PC-3 (cell line): ENCODE data around the gene SLC9A9. TPM values are rescaled to one million over a fixed set of nuclear protein-coding genes. Genes with fewer than 3 reads are reported as not detected.
"Not testable (repeated sequence)": the region's sequence is repeated elsewhere in the genome, so short reads cannot be mapped to it uniquely, and the experiment has no call there.

Experiments used
- ATAC-seq: fragments of 200-7000 bp; cut with Tn5 transposase; 2 replicates; pipeline ENCODE4 v1.9.1; 2020; ENCODE audit warnings: mild to moderate bottlenecking, moderate library complexity
- BruUV-seq: library from RNA; stranded (reverse); fragments of 400-500 nt; replicated peaks from 2 replicates; lab custom pipeline; 2021; lab: Mats Ljungman, UMichigan
- CTCF ChIA-PET: fragments of 300-600 bp; sonication (Branson Sonifier 250); formaldehyde crosslinking; loops from one replicate; lab custom pipeline; 2022; ENCODE audit warnings: antibody characterized with exemption; lab: Charles Lee
- POLR2A ChIA-PET: fragments of 300-600 bp; sonication (Branson Sonifier 250); formaldehyde crosslinking; loops from one replicate; lab custom pipeline; 2022; ENCODE audit warnings: antibody characterized with exemption; ENCODE audit not compliant: unreplicated experiment; lab: Charles Lee
- DNase-seq: peaks from one replicate; pipeline ENCODE4 v3.0.0-alpha.2; 2015
- H2AFZ ChIP-seq: fragments of 300-600 bp; sonication (generic); 2 replicates; pipeline ENCODE4 v1.6.0; 2016; ENCODE audit warnings: antibody characterized with exemption, low read length
- H3F3A ChIP-seq: fragments of 300-600 bp; sonication (generic); one replicate; pipeline ENCODE4 v1.6.0; 2017; ENCODE audit warnings: antibody characterized with exemption, low read length, control low read depth, mild to moderate bottlenecking; ENCODE audit not compliant: unreplicated experiment
- H3K27ac ChIP-seq: fragments of 300-600 bp; sonication (generic); 2 replicates; pipeline ENCODE4 v1.5.1; 2016; ENCODE audit warnings: mild to moderate bottlenecking, low read length
- H3K27me3 ChIP-seq: fragments of 300-600 bp; sonication (generic); 2 replicates; pipeline ENCODE4 v1.6.1; 2016; ENCODE audit warnings: low read length, mixed read lengths
- H3K36me3 ChIP-seq: fragments of 300-600 bp; sonication (generic); 2 replicates; pipeline ENCODE4 v1.6.1; 2016; ENCODE audit warnings: low read depth, mixed run types, low read length, mixed read lengths
- H3K4me1 ChIP-seq: fragments of 300-600 bp; sonication (generic); 2 replicates; pipeline ENCODE4 v1.5.1; 2016; ENCODE audit warnings: low read length; ENCODE audit not compliant: insufficient read depth
- H3K4me2 ChIP-seq: fragments of 300-600 bp; sonication (generic); 2 replicates; pipeline ENCODE4 v1.6.0; 2016; ENCODE audit warnings: low read length
- H3K4me3 ChIP-seq: fragments of 300-600 bp; sonication (generic); 2 replicates; pipeline ENCODE4 v1.5.1; 2016; ENCODE audit warnings: mild to moderate bottlenecking, low read length, mixed read lengths
- H3K79me2 ChIP-seq: fragments of 300-600 bp; sonication (generic); 2 replicates; pipeline ENCODE4 v1.6.1; 2017; ENCODE audit warnings: low read length, mixed read lengths
- H3K9ac ChIP-seq: fragments of 300-600 bp; sonication (generic); 2 replicates; pipeline ENCODE4 v1.6.0; 2016; ENCODE audit warnings: mild to moderate bottlenecking, low read length
- H3K9me2 ChIP-seq: fragments of 300-600 bp; sonication (generic); replicated peaks from 2 replicates; pipeline ENCODE4 v1.6.1; 2016; ENCODE audit warnings: mixed run types, low read length, mixed read lengths
- H3K9me3 ChIP-seq: fragments of 300-600 bp; sonication (generic); 2 replicates; pipeline ENCODE4 v1.6.1; 2016; ENCODE audit warnings: low read length, mixed read lengths
- H4K20me1 ChIP-seq: fragments of 300-600 bp; sonication (generic); 2 replicates; pipeline ENCODE4 v1.6.1; 2016; ENCODE audit warnings: low read length, mixed read lengths
- CTCF ChIP-seq: fragments of 300-600 bp; sonication (generic); conservative IDR thresholded peaks from 2 replicates; pipeline ENCODE4 v1.5.1; 2017; ENCODE audit warnings: antibody characterized with exemption, low read depth, mild to moderate bottlenecking, low read length
- EZH2 ChIP-seq: fragments of 300-600 bp; sonication (generic); IDR thresholded peaks from one replicate; pipeline ENCODE4 v1.6.1; 2017; ENCODE audit warnings: antibody characterized with exemption, mild to moderate bottlenecking, low read length; ENCODE audit not compliant: unreplicated experiment
- EZH2phosphoT487 ChIP-seq: fragments of 300-600 bp; sonication (generic); IDR thresholded peaks from 2 replicates; pipeline ENCODE4 v1.6.1; 2018; ENCODE audit warnings: mild to moderate bottlenecking, antibody characterized with exemption, low read length, borderline replicate concordance
- intact Hi-C: fragments of 100-400 bp; cut with micrococcal nuclease; formaldehyde crosslinking; loops from 2 replicates; pipeline ENCODE4 v1.9.0; 2023
- total RNA-seq: library from RNA; depleted of rRNA; stranded (reverse); fragments of >200 nt; gene quantifications from 2 replicates; pipeline ENCODE4 v1.2.3, GENCODE V29; 2014

The SLC9A9 gene
- total RNA-seq, 1 experiment from 2014 or later: 0.07 TPM

- ChIA-PET CTCF (no interaction called here), POLR2A (no interaction called here)
- H3K36me3 ChIP-seq: no peaks in the 10 kb centered on the region
- H3F3A ChIP-seq: no peaks in the 10 kb centered on the region
- H3K9ac ChIP-seq: no peak overlapping the region
- DNase-seq: no peak
- H3K79me2 ChIP-seq: no peaks in the 10 kb centered on the region
- no peak overlapping the region for H2AFZ ChIP-seq
- no peaks in the 10 kb centered on the region for H3K27me3 ChIP-seq
- H3K4me2 ChIP-seq: no peak overlapping the region
- no peak for ATAC-seq
- H3K4me1 ChIP-seq: no peaks in the 10 kb centered on the region
- H3K27ac ChIP-seq: no peak overlapping the region
- H3K4me3 ChIP-seq: no peak overlapping the region
- intact Hi-C loops: no loop called here
- no peaks in the 10 kb centered on the region for H3K9me3 ChIP-seq
- no peaks in the 10 kb centered on the region for H3K9me2 ChIP-seq
- TF ChIP-seq EZH2: no peak
- no peak for TF ChIP-seq CTCF
- no peak for TF ChIP-seq EZH2phosphoT487
- no peaks in the 10 kb centered on the region for H4K20me1 ChIP-seq
- BruUV-seq: no TSS peak
These were observed 326.5 kb downstream of the SLC9A9 start for GRCh38 chr3:143521803-143522202.

- BruUV-seq, H3K9me3 ChIP-seq, H4K20me1 ChIP-seq, H3K79me2 ChIP-seq, H3F3A ChIP-seq, POLR2A ChIA-PET, H3K36me3 ChIP-seq, DNase-seq, H3K9ac ChIP-seq, H3K4me2 ChIP-seq, ATAC-seq, H2AFZ ChIP-seq, CTCF ChIA-PET, H3K27me3 ChIP-seq, H3K4me1 ChIP-seq, H3K4me3 ChIP-seq, H3K9me2 ChIP-seq, H3K27ac ChIP-seq, intact Hi-C loops: not testable (repeated sequence)
These were observed 331.1 kb downstream of the SLC9A9 start for GRCh38 chr3:143517131-143517530.

DNA sequence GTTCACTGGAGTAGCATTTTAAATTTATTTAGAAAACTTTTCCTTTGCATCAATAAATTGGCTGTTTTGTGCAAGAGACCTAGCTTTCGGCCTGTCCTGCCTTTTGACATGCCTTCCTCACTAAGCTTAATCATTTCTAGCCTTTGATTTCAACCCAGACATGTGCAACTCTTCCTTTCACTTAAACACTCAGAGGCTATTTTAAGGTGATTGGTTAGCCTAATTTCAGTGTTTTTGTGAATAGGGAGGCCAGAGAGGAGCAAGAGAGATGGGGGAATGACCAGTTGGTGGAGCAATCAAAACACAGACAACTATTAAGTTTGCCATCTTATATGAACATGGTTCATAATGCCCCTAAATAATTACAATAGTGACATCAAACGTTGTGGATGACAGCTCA, 333.4 kb downstream of the SLC9A9 start:
- Histone ChIP-seq H3K9me2 (no peaks in the 10 kb centered on the region), H3F3A (no peaks in the 10 kb centered on the region), H3K4me1 (no peaks in the 10 kb centered on the region; the same call in 1 of the 2 replicates), H3K4me2 (no peak overlapping the region), H3K27me3 (no peaks in the 10 kb centered on the region), H3K9ac (no peak overlapping the region), H3K79me2 (no peaks in the 10 kb centered on the region), H4K20me1 (no peaks in the 10 kb centered on the region), H3K36me3 (no peaks in the 10 kb centered on the region), H3K27ac (no peak overlapping the region), H3K9me3 (no peaks in the 10 kb centered on the region), H3K4me3 (no peak overlapping the region), H2AFZ (no peak overlapping the region)
- TF ChIP-seq EZH2 (no peak), CTCF (no peak), EZH2phosphoT487 (no peak)
- ATAC-seq (no peak), DNase-seq (no peak)
- no TSS peak for BruUV-seq
- ChIA-PET CTCF (no interaction called here), POLR2A (interaction anchor here (0.7 kb wide), 1 partner anchor 1134 kb away, joined by 7 read pairs; no protein-coding TSS in a partner anchor)
- intact Hi-C loops: no loop called here
